ENCODE results near the gene CFAP46.
"Not testable (repeated sequence)": the region's sequence is repeated elsewhere in the genome, so short reads cannot be mapped to it uniquely, and the experiment has no call there.

CFAP46 gene

GRCh38 chr10:132860532-132860931 is 81.8 kb downstream of the CFAP46 start:
- DNase-seq: no peak

DNA sequence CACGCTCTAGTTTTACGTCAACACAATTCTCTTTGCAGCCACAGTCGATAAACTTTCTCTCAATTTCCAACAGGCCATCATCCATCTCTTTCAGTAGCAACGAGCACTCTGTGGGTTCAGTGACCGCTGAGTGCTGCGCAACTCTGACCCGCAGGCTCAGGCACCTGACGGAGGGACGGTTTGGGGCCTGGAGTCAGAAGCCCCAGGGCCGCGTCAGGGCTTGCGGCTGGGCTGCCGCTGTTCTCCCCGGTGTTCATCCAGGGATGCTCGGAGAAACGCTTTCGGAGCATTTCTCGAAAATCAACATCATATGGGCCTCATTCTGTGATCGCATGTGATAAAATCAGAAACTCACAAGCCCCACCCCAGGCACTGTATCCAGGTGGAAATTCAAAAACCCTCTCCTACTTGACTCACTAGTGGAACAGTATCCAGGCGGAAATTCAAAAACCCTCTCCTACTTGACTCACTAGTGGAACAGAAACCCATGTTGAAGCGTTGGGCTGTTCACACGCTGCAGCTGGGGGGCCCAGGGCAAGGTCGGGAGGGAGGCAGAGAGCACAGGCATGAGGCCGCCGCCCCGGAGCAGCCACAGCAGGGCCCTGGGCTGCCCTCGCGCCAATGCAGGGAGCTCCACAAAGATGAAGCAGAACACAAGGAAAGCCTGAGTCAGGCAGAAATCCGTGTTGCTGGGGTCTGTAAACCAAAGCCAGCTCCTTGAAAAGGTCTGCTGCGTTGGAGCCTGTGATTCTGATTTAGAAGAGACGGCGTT is 83.1 kb downstream of the CFAP46 start:
- no peak for DNase-seq

- no peak for DNase-seq
Observed at GRCh38 chr10:132858121-132859081, 84.0 kb downstream of the CFAP46 start.

GRCh38 chr10:132856869-132857524 is 85.4 kb downstream of the CFAP46 start:
- DNase-seq: no peak

DNA sequence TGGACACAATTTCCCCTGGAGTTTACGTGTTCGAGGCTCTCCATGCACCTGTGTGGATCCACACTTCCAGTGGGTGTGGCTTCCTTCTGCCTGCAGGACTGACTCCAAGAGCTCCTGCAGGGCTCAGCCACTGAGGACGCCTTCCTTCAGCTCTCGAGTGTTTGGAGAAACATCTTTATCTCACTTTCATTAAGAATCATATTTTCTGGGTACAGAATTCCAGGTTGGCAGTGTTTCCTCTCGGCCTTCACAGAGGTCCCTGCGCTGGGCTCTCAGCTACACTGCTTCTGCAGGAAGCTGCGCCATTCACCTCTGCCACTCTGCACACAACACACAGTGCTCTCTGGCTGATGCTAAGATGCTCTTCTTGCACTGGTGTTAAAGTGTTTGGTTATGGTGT is 86.5 kb downstream of the CFAP46 start:
- DNase-seq: no peak

DNA sequence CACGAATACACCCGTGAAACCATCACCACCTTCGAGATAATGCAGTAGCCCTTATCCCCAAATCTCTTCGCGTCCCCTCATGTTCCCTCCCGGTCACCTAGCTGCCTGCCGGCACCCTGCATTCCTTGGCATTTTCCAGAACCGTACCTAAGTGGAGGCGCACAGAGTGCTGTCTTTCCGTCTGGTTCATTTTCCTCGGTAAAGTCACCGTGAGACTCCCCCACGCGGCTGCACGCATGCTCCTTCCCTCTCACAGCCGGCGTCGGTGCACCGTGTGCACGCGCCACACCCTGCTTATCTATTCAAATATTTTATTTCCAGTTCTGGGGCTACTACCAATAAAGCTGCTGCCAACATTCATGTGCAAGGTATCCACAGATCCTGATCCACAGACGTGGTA is 90.9 kb downstream of the CFAP46 start:
- DNase-seq: no peak

GRCh38 chr10:132850896-132851295 is 91.5 kb downstream of the CFAP46 start:
- no peak for DNase-seq

GRCh38 chr10:132850246-132850645 is 92.1 kb downstream of the CFAP46 start:
- DNase-seq: no peak

GRCh38 chr10:132849546-132850031 is 92.8 kb downstream of the CFAP46 start:
- no peak for DNase-seq

DNA sequence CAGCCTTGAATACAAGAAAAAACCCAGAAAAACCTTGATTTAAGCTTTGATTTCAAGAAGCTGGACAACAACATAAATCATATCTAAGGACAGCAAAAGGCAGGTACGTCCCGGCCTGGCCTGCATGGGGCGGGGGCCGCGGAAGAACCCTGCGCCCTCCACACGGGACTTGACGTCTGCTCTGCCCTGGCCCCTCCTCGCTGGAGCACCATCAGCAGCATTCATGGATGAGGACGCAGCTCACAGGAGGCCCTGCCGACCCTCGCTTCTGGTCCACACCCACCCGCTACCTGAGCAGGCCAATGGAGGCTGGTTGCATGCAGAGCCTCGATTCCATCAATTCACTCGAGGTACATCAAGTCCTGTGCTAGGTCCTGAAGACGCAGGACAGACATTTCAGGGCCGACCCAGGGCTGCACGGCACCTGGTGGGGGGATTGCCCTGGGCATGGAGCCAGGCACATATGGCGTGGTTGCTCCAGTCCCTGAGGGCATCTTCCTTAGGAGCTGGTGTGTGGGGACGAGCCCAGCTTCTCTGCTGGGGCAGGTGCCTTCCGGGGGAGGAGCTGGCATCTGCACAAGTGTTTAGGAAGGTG is 93.3 kb downstream of the CFAP46 start:
- DNase-seq: no peak

GRCh38 chr10:132848291-132848701 is 94.1 kb downstream of the CFAP46 start:
- no peak for DNase-seq

- no peak for DNase-seq
Observed at GRCh38 chr10:132847856-132848255, 94.5 kb downstream of the CFAP46 start.

GRCh38 chr10:132847416-132847777 is 95.0 kb downstream of the CFAP46 start:
- DNase-seq: no peak

- no peak for DNase-seq
Observed at GRCh38 chr10:132846631-132847415, 95.5 kb downstream of the CFAP46 start.

- DNase-seq: no peak
Observed at GRCh38 chr10:132845780-132846595, 96.4 kb downstream of the CFAP46 start.

GRCh38 chr10:132845041-132845551 is 97.3 kb downstream of the CFAP46 start:
- DNase-seq: no peak

DNA sequence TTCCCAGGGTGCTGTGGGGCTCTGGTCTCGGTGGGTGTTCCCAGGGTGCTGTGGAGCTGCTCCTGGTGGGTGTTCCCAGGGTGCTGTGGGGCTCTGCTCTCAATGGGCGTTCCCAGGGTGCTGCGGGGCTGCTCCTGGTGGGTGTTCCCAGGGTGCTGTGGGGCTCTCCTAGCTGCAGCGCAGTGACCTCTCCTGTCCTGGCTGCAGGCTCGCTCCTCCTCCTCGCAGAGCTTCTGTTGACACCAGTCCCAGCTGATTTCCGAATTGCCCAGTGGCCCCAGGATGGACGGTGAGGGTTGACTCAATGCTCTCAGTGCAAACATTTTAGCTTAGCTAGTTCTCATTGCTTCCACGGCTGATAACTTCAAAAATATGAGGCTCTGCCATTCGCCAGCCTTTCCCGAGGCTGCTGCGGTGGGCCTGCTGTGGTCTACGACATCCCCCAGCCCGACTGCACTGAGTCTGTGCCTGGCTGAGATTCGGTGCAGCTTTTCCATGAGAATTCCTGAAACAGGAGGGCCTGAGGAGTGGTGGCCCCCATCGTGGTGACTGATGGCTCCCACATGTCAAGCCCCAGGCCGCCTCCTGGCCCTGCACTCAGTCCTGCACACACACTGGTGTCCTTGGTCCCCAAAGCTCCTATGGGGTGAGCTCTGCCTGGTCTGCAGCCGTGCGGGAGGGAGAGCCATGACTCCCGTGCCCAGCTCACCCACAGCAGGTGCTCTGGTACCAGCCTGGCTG is 98.1 kb downstream of the CFAP46 start:
- no peak for DNase-seq

- not testable (repeated sequence) for DNase-seq
Observed at GRCh38 chr10:132843276-132843675, 99.1 kb downstream of the CFAP46 start.

DNA sequence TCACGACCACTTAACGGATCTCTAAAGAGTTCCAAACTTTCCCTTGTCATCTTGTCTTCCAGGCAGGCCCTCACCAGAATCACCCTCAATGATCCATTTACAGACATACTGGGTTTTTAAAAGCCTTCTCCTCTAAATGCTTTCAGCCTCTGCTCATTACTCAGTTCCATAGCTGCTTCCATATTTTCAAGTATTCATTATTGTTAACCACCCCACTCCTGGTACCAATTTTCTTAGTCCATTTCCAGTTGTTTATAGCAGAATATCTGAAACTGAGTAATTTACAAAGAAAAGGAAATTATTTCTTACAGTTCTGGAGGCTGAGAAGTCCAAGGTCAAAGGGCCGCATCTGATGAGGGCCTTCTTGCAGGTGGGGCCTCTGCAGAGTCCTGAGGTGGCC is 100.0 kb downstream of the CFAP46 start:
- DNase-seq: no peak

- no peak for DNase-seq
Observed at GRCh38 chr10:132841615-132841975, 100.8 kb downstream of the CFAP46 start.

Data from fibroblast of skin of right quadriceps (primary cell).